NCI-H187 (cell line): Measurements from ENCODE around the gene ANKRD13C.

ENCODE experiments used
- DNase-seq, 2 experiments: peaks; one replicate each; lab custom pipeline; 2025; lab: John Stamatoyannopoulos, UW

ANKRD13C gene

DNA sequence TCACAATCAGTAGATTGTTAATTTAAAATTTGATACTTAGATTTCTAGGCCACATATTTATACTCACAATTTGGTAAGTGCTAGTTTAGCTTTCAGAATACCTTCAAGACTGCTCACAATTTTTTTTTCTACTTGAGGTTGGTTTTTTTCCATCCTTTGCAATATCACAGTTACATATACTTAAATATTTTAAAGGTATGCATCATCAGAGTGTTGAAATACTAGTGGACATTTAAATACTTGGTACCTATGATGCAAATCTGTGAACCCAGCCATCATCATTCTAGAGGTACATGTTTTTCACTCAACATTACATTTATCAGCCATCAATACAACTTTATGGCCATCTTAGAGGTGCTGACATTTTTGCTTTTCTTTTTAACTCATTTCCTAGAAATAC, 143.0 kb downstream of the ANKRD13C start:
- DNase-seq = no peak

DNA sequence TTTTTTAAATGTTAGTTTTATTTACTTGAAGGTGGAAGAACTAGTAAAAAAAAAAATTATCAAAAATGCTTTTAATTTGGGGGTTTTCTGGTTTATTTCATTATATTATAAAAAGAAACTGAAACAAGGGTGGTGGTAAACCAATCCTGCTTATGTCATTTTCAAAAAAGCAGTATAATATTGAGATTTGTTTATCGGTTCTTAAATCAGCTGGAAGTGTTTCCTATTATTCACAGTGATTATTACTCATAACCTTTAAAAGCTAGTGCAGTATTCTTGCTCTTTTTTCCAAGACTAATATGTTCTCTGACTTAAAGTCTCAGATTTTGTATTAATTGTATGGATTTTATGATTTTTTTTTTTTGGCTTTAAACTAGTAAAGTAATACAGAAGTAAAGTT, 143.7 kb downstream of the ANKRD13C start:
- no peak for DNase-seq
